Right lobe of liver (tissue), 4 donors: ENCODE data around the gene PTCH1.

Experiments used
- CTCF ChIP-seq, 4 donors: fragments of 200-600 bp in 3 of 4; fragments of 450-650 bp in 1 of 4; IDR thresholded peaks; one replicate each; pipeline versions ENCODE4 v1.5.1 to v1.8.0; 2016 to 2022; ENCODE audit warnings: antibody characterized with exemption in 4 of 4, mild to moderate bottlenecking in 2 of 4
- POLR2A ChIP-seq: fragments of 450-650 bp; IDR thresholded peaks from one replicate; pipeline ENCODE4 v1.6.1; 2017; ENCODE audit warnings: antibody characterized with exemption, mild to moderate bottlenecking
- donor health status: DM: no; HTN: no; CAD: no.
- donor health status: DM: no; HTN: no; CAD: no.
- donor health status: DM: no; HTN: yes; CAD: no.

DNA sequence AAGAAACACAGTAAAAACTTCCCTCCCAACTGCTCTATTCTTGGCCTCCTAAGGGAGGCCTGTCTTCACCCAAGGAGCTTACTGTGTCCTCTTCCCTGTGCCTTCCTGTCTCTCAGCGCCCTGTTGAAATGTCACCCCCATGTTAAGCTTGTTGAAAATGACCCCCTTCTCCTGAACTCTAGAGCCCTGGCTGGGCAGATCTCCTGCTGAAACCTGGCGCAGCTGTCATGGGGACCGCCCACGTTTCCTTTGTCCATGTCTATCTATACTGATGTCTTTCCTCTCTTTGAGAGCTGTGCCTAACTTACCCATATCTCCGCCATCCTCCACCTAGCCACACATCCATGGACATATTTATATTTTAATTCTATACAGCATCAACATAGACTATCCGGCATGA lies 33.3 kb downstream of the PTCH1 start:
- TF ChIP-seq CTCF (IDR thresholded peaks at IDR 0.05) = no peak
- TF ChIP-seq POLR2A = no peak
